GM18520 (cell line): ENCODE data around the gene KDM8.

ENCODE experiments used
- ATAC-seq: cut with Tn5 transposase; IDR thresholded peaks from one replicate; pipeline ENCODE4 v1.9.1; 2021; ENCODE audit not compliant: unreplicated experiment

The KDM8 gene

DNA sequence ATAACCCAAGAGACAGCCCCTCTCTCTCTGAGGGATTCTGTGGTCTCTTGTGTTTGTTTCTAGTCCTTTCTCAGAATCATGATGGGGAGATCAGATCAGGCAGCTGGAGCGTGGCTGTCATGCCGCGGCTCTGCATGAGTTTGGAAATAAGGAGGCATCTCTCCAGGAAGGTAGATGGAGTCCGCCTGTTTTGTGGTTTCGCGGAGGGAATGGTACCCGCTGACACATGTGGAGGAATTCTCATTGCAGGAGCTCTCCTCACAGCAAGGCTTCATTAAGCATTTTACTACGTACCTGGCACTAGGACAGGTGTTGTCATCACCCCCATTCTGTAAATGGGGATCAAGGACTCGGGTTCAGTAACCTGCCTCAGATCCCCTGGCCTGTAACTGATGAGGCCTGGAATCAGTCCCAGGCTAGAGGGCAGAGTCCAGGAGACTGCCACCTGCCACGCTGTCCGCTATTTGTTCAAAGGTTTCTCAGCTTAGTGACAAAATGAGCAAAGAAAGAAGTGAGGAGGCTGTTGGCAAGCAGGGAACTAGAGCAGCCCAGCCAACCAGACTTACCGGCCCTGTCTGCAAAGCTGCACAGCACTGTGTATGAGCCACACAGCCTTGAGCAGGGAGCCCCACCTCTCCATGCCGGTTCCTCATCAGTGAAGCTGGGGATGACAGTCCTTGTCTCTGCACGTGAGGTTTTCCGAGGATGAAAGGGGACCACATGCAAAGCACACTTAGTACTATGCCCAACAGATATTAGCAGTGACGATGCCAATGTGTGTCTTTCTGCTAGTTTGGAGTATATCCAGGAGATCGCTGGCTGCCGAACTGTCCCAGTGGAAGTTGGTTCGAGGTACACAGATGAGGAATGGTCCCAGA, 11.0 kb downstream of the KDM8 start:
- no peak for ATAC-seq

DNA sequence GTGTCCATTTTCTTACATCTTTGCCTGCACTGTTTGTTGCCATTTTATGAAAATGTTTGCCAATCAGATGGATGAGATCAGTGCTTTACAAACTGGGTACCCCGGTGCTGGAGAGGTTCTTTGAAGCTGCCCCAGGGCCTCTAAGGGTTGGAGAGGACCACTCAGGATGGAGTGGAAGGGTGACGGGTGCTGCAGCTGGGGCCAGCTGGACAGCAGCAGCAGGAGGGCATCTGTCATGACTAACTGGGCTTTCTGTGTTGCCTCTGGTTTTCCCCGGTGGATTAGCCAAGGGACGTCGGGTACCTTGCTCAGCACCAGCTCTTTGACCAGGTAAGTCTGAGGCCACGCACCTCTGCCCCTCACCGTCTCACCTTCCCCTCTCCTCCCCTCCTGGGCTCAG, 12.3 kb downstream of the KDM8 start:
- ATAC-seq: no peak

DNA sequence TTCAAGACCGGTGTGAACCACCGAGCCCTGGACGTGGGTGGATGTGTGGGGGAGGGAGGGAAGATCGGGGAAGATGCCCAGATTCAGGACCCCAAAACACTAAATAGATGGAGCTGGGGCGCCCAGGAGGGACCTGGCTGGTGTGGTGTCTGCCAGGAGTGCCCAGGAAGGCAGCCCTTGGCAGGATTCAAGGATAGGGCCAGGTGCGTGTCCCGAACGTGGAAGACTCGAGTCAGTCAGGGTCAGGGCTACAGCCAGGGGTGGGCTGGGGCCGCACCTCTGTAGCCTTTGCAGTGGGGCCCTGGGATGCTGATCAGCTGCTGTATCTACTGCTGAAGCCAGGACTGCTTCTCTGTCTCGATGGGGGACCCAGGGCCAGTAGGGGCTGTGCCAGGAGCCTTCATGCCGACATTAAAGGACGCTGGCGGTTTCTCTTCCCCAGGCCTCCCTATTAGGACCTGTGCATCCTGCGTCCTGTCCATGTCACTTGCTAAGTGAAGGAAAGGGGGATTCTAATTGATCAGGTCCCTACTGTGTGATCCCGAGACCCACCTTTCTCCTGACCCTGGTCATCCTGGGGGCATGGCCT, 13.1 kb downstream of the KDM8 start:
- ATAC-seq: no peak

DNA sequence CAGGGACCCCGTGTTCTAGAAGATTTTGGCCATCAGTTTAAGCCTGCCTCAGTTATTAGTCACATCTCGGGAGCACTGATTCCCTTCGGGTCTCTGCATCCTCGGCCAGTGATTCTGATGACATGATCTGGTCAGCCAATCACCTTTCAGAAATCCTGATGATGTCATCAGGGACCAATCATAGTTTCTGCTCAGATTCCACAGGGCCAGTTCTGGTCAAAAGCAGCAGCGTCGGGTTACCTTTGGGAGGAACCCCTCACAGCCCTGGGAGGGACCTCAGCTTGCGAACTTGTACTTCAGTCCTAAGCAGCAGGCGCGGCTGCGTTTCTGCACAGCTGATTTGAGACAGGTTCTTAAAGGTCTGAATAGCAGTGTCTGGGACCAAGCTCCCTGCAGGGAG, 13.9 kb downstream of the KDM8 start:
- ATAC-seq: no peak

DNA sequence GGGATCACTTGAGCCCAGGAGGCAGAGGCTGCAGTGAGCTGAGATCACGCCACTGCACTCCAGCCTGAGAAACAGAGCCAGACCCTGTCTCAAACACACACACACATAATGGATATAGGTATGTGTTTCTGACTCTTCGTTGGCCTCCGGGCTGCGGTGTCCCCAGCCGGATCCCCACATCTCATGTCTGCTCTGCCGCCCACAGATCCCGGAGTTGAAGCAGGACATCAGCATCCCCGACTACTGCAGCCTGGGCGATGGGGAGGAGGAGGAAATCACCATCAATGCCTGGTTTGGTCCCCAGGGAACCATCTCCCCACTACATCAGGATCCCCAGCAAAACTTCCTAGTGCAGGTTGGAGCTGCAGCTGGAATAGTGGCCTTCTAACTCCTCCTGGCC, 15.4 kb downstream of the KDM8 start:
- ATAC-seq: no peak

DNA sequence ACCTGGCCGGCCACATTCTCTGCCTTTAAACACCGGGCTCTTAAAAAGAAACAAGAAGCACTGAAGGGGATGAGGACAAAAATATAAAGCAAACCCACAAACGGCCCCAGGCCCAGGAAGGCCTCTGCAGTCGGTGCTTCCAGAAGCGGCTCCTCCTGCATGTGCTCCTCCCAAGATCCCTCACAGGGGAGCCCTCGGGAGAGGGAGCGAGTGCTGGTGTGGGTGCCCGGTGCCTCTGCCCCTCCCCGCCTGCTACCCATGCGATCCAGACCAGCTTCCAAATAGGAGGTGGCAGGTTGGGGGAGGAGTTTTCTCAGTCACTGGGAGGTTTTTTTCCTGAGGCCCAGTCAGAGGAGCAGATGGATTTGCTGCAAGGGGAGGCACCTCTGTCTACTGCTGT, 15.8 kb downstream of the KDM8 start:
- no peak for ATAC-seq

DNA sequence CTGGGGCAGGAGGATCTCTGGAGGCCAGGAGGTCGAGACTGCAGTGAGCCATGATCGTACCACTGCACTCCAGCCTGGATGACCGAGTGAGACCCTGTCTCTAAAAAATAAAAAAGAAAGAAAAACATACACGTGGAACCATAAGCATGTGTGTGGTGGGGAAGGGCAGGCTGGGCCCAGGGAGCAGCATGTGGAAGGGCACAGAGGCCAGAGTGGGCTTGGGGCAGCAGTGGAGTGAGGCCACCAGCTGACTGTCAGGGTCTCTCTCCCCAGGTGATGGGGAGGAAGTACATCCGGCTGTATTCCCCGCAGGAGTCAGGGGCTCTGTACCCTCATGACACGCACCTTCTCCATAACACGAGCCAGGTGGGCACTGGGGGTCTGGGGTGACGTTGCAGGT, 16.8 kb downstream of the KDM8 start:
- ATAC-seq: no peak

DNA sequence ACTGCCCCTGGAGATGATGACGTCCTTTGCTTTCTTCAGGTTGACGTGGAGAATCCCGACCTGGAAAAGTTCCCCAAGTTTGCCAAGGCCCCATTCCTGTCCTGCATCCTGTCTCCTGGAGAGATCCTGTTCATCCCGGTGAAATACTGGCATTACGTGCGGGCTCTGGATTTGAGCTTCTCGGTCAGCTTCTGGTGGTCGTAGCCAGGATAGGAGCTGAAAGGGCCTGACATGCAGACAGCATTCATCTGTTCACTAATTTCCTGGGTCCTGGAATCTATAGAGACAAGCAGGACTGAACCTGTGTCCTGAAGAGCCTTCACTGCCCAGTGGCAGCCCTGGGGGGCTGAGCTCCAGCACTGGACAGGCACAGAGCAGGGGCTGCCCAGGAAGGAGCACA, 17.2 kb downstream of the KDM8 start:
- no peak for ATAC-seq

DNA sequence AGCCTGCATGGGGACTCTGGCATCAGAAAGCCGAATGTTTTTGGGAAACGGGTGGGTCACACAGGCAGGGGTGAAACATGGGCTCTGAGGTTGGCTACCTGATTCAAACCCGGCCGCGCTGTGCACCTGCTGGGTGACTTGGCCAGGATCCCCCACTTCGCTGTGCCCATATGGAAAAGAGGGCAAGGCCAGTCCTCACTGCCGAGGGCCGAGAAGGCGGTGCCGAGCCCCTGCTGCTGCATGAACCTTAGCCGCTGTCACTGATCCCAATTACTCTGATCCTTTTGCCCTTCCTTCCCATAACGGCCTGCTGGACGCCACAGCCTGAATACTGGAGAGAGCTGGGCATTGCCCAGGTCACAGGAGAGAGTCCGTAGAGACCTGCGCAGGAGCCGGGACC, 17.7 kb downstream of the KDM8 start:
- no peak for ATAC-seq

DNA sequence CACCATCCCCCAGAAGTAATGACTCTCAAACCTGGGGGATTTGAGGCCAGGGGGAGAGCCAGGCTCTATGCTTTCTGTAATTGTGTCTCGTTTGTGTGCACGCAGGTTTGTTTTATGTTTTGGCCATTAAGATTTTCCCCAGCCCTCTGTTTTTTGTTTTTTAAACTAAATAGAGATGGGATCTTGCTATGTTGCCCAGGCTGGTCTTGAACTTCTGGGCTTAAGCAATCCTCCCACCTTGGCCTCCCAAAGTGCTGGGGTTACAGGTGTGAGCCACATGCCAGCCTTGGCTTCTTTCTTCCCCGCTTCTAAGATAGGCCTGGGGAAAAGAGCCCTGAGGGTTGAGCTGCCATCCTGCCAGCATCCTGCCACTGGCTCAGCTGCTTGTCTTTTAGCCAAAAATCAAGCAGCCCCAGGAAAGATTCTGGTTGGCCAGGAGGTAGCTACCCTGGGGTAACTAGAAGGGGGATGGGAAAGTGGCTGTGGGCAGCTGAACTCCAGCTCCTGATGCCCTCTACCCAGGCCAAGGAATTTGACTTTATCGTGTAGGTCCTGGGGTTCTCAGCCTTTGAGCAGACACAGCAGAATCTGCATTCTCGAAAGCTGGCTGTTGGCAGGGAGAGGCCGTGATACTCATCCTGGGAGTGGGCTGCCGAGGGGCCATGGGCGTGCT, 18.4 kb downstream of the KDM8 start:
- ATAC-seq: no peak

DNA sequence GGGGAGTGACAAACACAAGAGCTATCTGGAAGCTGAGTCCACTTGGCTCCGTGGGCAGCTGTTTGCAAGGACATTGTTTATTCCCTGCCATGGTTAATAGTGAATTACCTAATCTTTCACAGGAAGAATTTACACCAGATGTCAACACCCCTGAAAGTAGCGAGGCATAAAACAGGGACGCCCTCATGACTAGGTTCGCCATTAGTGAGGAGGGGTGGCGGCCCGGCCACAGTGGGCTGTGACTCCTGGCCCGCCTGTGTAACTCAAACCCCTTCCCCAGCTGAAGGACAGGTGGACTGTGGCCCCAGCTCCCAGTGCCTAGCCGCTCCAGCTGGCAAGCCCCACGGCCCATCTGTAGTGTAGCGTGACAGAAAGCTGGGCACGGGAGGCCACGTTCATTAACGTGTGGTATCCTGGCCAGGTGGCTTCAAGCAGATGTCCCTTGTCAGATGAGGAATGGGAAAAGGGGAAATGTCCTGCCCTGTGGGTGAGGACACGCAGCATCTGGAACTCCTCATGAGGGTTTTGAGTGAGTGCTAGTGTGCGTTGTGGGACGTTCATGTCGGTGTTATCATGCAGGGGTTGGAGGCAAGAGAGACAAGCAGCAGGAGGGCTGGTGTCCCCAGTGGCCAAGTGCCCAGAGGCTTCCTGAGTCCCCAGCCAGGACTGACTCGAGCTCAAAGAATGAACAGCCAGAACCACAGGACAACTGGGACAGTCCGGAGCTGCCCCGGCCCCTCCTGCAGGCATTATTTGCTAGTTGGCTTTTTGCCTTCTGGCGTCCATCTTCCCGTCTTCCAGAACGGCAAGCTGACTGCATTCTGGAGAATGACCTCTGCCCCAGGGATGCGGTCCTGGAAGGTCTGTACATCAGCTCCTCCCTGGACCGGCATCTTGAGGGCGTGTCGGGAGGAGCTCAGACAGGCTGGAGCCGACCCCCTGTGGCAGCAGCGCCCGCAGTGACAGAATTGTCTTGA, 19.2 kb downstream of the KDM8 start:
- no peak for ATAC-seq

DNA sequence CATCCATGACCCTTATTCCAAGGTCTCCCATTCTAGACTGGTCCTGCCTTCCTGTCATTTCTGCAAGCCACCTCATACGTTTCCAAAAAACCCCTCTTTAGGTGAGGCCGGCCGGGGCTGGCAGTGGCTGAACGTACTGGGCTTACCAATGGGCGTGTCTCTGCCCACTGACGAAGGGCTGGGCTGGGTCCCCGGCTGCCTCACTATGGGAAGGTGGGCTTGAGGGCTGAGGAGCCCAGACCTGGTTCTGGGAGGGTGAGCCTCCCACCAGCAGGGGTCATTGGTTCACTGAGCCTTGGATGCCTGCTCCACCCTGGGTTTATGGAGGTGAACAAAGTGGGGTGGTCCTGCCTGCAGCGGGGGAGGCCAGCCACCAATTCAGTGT, 19.9 kb downstream of the KDM8 start:
- ATAC-seq: no peak

DNA sequence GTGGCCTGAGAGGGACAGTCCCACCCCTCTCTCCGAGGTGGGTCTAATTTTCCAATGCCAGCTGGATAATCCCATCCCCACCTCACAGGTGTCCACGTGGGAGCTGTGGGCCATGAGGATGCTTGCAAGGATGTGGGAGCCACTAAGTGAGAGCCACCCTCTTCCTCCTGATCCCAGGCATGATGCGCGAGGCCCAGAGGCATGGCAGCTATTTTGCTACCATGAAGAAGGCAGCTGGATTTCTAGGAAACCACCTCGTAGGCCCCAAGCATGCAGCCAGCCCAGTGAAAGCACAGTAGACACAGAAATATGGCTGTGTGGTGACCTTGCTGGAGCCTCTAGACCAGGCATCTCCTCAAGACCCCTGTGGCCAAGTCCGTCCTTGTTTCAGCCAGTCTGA, 20.4 kb downstream of the KDM8 start:
- ATAC-seq: no peak

DNA sequence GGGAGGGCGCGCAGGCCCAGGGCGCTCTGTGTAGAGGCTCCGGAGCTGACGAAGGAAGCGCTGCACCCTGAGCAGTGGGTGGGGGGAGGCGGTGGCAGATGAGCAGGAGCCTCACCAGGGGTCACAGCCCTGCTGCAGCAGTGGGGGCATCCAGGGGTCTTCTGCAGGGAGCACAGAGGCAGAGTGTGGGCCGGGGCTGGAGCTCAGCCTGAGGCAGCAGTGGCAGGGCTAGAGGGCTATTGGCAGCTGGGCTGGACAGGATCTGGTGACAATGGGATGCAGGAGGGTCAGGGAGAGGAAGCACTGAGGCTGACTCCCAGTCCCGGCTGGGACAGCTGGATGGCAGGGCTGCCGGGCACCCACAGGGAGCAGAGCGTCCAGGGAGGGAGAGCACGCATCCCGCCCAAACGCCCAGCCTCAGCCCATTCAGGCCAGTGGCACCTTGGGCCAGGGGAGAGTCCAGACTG, 21.0 kb downstream of the KDM8 start:
- ATAC-seq: no peak

DNA sequence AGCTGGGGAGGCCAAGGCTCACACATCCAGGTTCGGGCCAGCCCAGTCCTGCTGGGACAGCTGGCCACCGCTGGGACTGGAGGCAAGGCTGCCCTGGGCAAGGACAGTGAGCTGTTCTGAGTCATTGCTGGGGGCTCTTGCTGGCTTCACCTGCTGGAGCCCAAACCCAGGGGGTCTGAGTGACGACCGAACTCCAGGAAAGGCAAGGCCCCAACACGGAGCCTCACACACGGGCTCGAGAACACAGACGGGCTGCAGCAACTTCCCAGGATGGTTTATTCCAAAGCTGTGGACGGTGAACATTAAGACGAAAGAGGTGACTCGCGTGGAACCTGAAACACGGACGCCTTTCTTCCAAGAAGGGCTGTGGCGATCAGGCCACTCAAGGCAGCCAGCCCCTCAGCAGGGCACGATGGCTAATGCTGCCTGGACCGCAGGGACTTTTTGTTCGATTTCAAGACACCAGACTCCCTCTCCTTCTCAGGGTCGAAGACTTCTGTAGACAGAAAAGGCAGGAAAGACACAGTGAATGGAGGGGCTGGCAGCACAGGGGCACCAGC, 21.5 kb downstream of the KDM8 start:
- no peak for ATAC-seq

DNA sequence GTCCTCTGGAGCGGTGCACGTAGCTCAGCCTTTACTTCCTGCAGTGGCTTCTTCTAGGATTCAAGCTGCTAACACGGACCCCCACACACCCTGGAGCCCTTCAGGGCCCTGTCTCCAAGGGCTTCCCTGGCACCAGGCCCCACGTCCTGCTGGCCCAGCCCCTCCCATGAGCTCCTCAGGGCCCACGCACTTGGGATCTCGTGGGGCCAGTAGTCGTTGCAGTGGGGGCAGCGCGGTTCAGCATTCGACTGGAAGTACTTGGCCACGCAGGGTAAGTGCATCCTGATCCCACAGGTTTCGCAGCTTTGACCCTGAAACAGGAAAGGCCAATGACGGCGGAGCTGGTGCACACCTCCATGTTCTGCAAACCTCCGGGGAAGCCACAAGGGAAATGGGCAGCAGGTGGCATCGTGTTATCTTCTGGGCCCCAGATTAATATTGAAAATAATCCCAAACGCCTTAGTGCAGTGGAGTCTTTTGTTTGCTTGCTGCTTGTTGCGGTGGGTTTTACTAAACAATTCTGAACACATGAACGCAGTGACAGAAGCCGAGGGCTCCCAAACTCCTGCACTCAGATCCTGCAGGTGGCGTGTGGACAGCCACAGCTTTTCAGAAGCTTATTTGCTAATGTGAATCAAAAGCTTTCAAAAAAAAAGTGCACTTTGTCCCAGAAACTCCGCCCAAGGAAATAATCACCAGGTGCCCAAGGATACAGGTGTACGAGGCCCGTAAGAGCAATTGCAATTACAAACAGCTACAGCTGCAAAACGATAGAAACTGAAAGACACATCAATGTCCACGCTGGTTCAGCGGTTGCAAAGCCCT, 22.4 kb downstream of the KDM8 start:
- no peak for ATAC-seq

DNA sequence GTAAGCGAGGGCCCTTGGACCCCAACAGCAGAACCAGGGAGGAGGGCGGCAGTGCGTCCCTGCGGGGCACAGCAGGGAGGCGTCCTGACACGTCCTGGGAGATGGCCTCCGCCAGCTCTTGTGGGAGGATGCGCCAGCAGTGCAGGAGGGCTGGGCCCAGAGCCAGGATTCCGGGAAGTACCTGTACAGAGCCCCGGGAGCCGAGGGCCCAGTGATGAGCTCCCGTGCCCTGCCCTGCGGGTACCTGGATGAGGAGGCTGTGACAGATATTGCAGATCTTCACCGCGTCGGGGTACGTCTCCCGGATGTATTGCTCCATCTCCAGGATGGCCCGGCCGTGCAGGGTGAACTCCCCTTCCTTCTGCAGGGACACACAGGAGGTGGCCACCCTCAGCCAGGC, 23.1 kb downstream of the KDM8 start:
- no peak for ATAC-seq

DNA sequence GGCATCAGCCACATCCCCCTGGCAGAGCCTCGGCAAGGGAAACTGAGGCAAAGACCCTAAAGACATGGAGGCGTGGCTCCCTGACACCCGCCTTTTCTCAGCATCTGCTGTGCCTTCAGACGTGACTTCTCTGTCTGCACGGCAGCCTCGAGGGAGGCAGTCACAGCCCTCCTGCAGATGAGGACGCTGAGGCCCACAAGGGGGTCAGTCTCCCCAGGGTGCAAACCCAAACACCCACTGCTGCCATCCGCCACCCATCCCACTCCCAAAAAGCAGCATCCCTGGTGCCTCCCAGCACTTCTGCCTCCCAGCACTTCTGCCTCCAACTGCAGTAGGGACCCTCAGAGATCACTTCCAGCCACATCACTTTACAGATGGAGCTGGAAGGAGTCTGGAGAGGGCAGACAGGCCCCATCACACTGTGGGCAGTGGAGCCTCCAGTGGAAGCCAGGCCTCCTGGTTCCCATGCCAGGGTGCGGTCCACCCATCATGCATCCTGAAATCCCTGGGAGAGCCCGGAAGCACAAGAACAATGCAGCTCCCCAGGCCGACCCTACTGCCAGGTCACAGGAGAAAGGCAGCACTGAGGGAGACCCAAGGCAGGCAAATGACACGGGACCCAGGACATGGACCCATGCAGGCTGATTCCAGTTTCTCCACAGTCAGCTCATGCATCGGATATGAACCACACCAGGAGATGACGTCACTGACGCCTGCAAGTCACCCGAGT, 23.8 kb downstream of the KDM8 start:
- no peak for ATAC-seq

DNA sequence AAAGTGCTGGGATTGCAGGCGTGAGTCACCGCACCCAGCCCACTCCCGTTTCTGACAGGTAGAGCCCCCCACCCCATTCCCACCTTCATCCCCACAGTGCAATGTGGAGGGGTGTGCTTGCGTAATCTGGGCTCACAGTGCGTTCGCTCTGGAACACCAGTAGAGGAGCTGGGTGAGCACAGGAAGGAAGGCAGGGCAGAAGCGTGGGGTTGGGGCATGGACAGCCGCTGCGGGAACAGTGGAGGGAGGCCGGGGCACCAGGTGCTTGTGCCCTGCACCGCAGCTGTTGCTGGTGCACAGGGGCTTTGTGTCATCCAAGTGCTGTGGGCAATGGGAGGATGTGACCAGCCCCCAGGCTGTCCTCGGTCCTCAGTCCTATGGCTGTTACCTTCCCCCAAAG, 24.7 kb downstream of the KDM8 start:
- ATAC-seq: no peak
